Endothelial cell of umbilical vein (primary cell): ENCODE measurements around the gene ZBTB39. TPM values are rescaled to one million over a fixed set of nuclear protein-coding genes. Genes with fewer than 3 reads are reported as not detected.

Experiments used
- BruUV-seq: library from RNA; stranded (reverse); fragments of 400-500 nt; replicated peaks from 2 replicates; lab custom pipeline; 2021; lab: Mats Ljungman, UMichigan
- CTCF ChIA-PET: fragments of 300-600, 350-600 bp; sonication (Branson Sonifier 250); formaldehyde crosslinking; loops from one replicate; lab custom pipeline; 2021; ENCODE audit warnings: antibody characterized with exemption, inconsistent platforms; lab: Charles Lee
- POLR2A ChIA-PET: fragments of 300-600, 350-600 bp; sonication (Branson Sonifier 250); formaldehyde crosslinking; loops from one replicate; lab custom pipeline; 2021; ENCODE audit warnings: antibody characterized with exemption, inconsistent platforms; lab: Charles Lee
- DNase-seq: peaks from one replicate; pipeline ENCODE4 v3.0.0-alpha.2; 2011; ENCODE audit warnings: low read depth, low spot score
- FAIRE-seq: peaks from 2 replicates; lab custom pipeline; 2011; peaks lifted over from hg19 to GRCh38; lab: Jason Lieb, UNC
- H2AFZ ChIP-seq: 2 replicates; pipeline ENCODE4 v1.6.0; 2012; ENCODE audit warnings: low read depth, low read length, control low read depth, inconsistent platforms
- H3K27ac ChIP-seq: 2 replicates; pipeline ENCODE4 v1.5.1; 2011; ENCODE audit warnings: low read depth, mild to moderate bottlenecking, control low read depth, low read length, moderate library complexity; ENCODE audit not compliant: insufficient read depth
- H3K27me3 ChIP-seq, 2 experiments: 2 replicates each; pipeline versions ENCODE4 v1.6.0 to v1.6.1; 2011; ENCODE audit warnings: low read length in 2 of 2, mixed read lengths in 1 of 2; ENCODE audit not compliant: control insufficient read depth in 2 of 2, insufficient read depth in 2 of 2
- H3K36me3 ChIP-seq, 2 experiments: 2 replicates in 1 of 2; 3 replicates in 1 of 2; pipeline ENCODE4 v1.5.1; 2011; ENCODE audit warnings: low read length in 2 of 2, mild to moderate bottlenecking in 1 of 2, moderate library complexity in 1 of 2; ENCODE audit not compliant: control insufficient read depth in 2 of 2, insufficient read depth in 2 of 2; ENCODE audit errors: extremely low read depth in 1 of 2
- H3K4me1 ChIP-seq: 3 replicates; pipeline ENCODE4 v1.5.1; 2011; ENCODE audit warnings: mild to moderate bottlenecking, low read length; ENCODE audit not compliant: control insufficient read depth, insufficient read depth; ENCODE audit errors: extremely low read depth
- H3K4me2 ChIP-seq: 2 replicates; pipeline ENCODE4 v1.6.1; 2011; ENCODE audit warnings: low read length, control low read depth, mixed read lengths; ENCODE audit not compliant: insufficient read depth
- H3K4me3 ChIP-seq, 3 experiments: fragments of 200-600 bp in 1 of 3; sonication (generic), shearing (Covaris generic) in 1 of 3; replicated peaks in 1 of 3; 2 replicates each; pipeline ENCODE4 v1.5.1; 2011 to 2016; ENCODE audit warnings: control low read depth in 3 of 3, low read length in 3 of 3, mild to moderate bottlenecking in 2 of 3, inconsistent platforms in 1 of 3, low read depth in 1 of 3, moderate library complexity in 1 of 3; ENCODE audit not compliant: insufficient read depth in 1 of 3
- H3K79me2 ChIP-seq: 2 replicates; pipeline ENCODE4 v1.6.0; 2012; ENCODE audit warnings: low read length, inconsistent platforms; ENCODE audit not compliant: control insufficient read depth, insufficient read depth
- H3K9ac ChIP-seq: replicated peaks from 2 replicates; pipeline ENCODE3; 2011; ENCODE audit warnings: low read length, control low read depth; ENCODE audit not compliant: insufficient read depth; ENCODE audit errors: extremely low read depth
- H3K9me1 ChIP-seq: replicated peaks from 3 replicates; pipeline ENCODE4 v1.6.0; 2011; ENCODE audit warnings: mild to moderate bottlenecking, low read length; ENCODE audit not compliant: control insufficient read depth, insufficient read depth; ENCODE audit errors: extremely low read depth
- H3K9me3 ChIP-seq: replicated peaks from 2 replicates; pipeline ENCODE4 v1.5.1; 2012; ENCODE audit warnings: low read length, inconsistent platforms; ENCODE audit not compliant: control insufficient read depth, insufficient read depth
- H4K20me1 ChIP-seq: replicated peaks from 2 replicates; pipeline ENCODE3; 2011; ENCODE audit warnings: mild to moderate bottlenecking, low read length; ENCODE audit not compliant: control insufficient read depth, insufficient read depth; ENCODE audit errors: extremely low read depth
- CTCF ChIP-seq, 2 donors: IDR thresholded peaks; 1 replicate in 1 of 2; 2 replicates in 1 of 2; pipeline ENCODE4 v1.5.1; 2011; ENCODE audit warnings: low read length in 2 of 2, mild to moderate bottlenecking in 2 of 2, moderate library complexity in 2 of 2, control low read depth in 1 of 2, inconsistent platforms in 1 of 2, low read depth in 1 of 2; ENCODE audit not compliant: insufficient read depth in 1 of 2; ENCODE audit errors: extremely low read depth in 1 of 2
- EZH2 ChIP-seq: IDR thresholded peaks from 2 replicates; pipeline ENCODE4 v1.6.1; 2012; ENCODE audit warnings: borderline replicate concordance, low read depth, mild to moderate bottlenecking, moderate library complexity, low read length, inconsistent platforms; ENCODE audit not compliant: severe bottlenecking
- FOS ChIP-seq: IDR thresholded peaks from 2 replicates; pipeline ENCODE4 v1.6.1; 2011; ENCODE audit warnings: mild to moderate bottlenecking, low read length, moderate library complexity, borderline replicate concordance; ENCODE audit not compliant: insufficient read depth
- GATA2 ChIP-seq: IDR thresholded peaks from 2 replicates; pipeline ENCODE4 v1.7.0; 2011; ENCODE audit warnings: low read depth, mild to moderate bottlenecking, moderate library complexity, mixed read lengths, low read length; ENCODE audit not compliant: insufficient read length, insufficient read depth
- JUN ChIP-seq: IDR thresholded peaks from 2 replicates; pipeline ENCODE4 v1.6.1; 2011; ENCODE audit warnings: borderline replicate concordance, low read depth; ENCODE audit not compliant: insufficient read length, insufficient read depth
- MYC ChIP-seq: IDR thresholded peaks from one replicate; pipeline ENCODE4 v1.6.1; 2011; ENCODE audit warnings: mild to moderate bottlenecking, low read depth, low read length
- POLR2A ChIP-seq: IDR thresholded peaks from 2 replicates; pipeline ENCODE4 v1.6.1; 2012; ENCODE audit warnings: low read depth, mild to moderate bottlenecking, control low read depth, low read length
- POLR2AphosphoS5 ChIP-seq: IDR thresholded peaks from 2 replicates; pipeline ENCODE4 v1.6.1; 2012; ENCODE audit warnings: low read depth, mild to moderate bottlenecking, control low read depth, low read length, moderate library complexity; ENCODE audit not compliant: insufficient read depth
- dilution Hi-C: fragments of 300-500 bp; cut with MboI; formaldehyde crosslinking; loops from one replicate; pipeline ENCODE4 v1.15.0; 2019; ENCODE audit warnings: low sequenced_read_pairs; ENCODE audit not compliant: extremely low pct_ligation_motif_present
- intact Hi-C: fragments of 100-400 bp; cut with micrococcal nuclease; formaldehyde crosslinking; loops from one replicate; pipeline ENCODE4 v1.10.0; 2022
- polyA plus RNA-seq, 4 experiments: library from polyadenylated mRNA; depleted of rRNA in 3 of 4; stranded (reverse) in 3 of 4; unstranded in 1 of 4; fragments of >200 nt; gene quantifications; 2 replicates each; pipeline versions ENCODE4 v1.2.1 to v1.2.3, GENCODE V29; 2011 to 2012; ENCODE audit warnings: missing spikeins in 1 of 4
- total RNA-seq: library from RNA; stranded (reverse); gene quantifications from 2 replicates; pipeline ENCODE4 v1.2.3, GENCODE V29; 2021

Gene ZBTB39
- total and polyA plus RNA-seq, 2 donors (not counting 3 experiments of a cell fraction or from before 2014, with no cell fraction given): 5.9 to 8.5 TPM

- Histone ChIP-seq H3K79me2 (no peaks in the 10 kb centered on the region), H3K9me1 (no peaks in the 10 kb centered on the region), H3K9me3 (no peaks in the 10 kb centered on the region), H3K4me2 (no peak within 1 kb of the TSS), H4K20me1 (no peaks in the 10 kb centered on the region), H3K27ac (no peak within 1 kb of the TSS), H3K27me3 (peaks cover 6 to 9% of the 10 kb centered on the region in 2 experiments), H2AFZ (no peak within 1 kb of the TSS), H3K4me3 (no peak within 1 kb of the TSS), H3K36me3 (no peaks in the 10 kb centered on the region), H3K9ac (no peak within 1 kb of the TSS), H3K4me1 (no peaks in the 10 kb centered on the region)
- FAIRE-seq: no peak
- no TSS peak for BruUV-seq
- DNase-seq: no peak
- intact Hi-C loops: no loop called here
- POLR2A ChIA-PET: no interaction called here
- dilution Hi-C loops: no loop called here
- CTCF ChIA-PET: no interaction called here
- no peak for TF ChIP-seq POLR2AphosphoS5
- TF ChIP-seq JUN: no peak
- no peak for TF ChIP-seq MYC
- no peak for TF ChIP-seq POLR2A
- TF ChIP-seq CTCF (IDR thresholded peaks at IDR 0.05; ENCODE audit: extremely low read depth in 1 of 2, insufficient read depth in 1 of 2, low read depth in 1 of 2, low read length in 2 of 2): no peak
- TF ChIP-seq FOS: no peak
- TF ChIP-seq EZH2: no peak
- no peak for TF ChIP-seq GATA2
Measured at GRCh38 chr12:56957229-56958052, 48.9 kb downstream of the ZBTB39 start, which contains the start of gene RDH16. Gene RDH16, minus strand, starts transcription at chr12:56957608. Its CDS starts 146 bp downstream, at chr12:56957462.
